AG08396 (cell line): Measurements from ENCODE around the gene KCTD14.
"Not testable (repeated sequence)": the region's sequence is repeated elsewhere in the genome, so short reads cannot be mapped to it uniquely, and the experiment has no call there.

Experiments used
- DNase-seq: peaks from one replicate; pipeline ENCODE4 v3.0.0; 2012; ENCODE audit warnings: low spot score, mixed read lengths

The KCTD14 gene

DNA sequence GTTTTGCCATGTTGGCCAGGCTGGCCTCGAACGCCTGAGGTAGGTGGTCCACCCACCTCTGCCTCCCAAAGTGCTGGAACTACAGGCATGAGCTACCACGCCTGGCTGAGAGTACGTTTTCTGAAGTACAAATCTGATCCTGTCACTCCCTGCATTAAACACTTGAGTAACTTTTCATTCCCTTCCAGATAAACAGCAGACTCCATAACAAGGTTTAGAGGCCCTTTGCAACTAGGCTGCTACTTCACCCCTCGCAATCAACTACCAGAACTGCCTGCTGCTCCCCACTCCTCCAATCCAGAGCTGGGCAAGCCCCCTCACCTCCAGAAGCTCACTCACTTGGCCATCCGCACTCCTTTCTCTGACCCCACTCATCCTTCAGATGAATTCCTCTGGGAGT lies 1.5 kb downstream of the KCTD14 start:
- DNase-seq = no peak

DNA sequence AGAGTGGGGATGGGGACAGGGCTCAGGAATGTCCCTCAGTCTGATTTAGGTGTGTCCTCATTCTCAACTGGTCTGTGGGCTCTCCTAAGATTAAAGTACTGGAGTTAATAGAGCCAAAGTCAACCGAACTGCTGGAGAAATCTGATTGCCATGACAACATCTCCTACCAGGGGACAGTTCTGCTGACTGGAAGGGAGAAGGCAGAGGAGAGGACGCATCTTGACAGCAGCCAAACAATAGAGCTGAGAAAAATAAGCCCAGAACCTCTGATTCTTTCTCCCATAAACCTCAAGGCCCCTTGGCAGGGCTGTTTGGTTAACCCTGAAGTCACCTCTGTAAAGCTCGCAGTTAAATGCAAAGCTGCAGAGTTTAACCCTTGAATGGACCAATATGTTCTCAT lies 2.8 kb downstream of the KCTD14 start:
- no peak for DNase-seq

DNA sequence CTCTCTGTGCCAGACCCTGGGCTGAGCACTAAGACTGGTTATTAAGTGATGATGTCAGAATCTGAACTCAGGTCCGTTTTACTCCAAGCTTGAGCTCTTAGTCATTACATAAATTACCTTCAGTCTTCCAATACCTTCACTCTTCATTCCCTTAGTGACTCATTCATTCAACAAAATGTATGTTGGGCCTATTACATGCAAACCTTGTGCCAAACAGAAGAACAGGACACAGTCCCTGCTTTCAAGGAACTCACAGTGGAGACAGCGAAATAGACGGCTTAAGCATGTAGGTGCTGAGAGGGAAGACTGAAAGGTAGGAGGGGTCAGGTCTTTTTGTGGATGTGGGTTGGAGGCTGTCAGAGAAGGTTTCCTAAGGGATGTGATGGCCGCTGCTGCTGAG lies 3.3 kb downstream of the KCTD14 start:
- DNase-seq = no peak

DNA sequence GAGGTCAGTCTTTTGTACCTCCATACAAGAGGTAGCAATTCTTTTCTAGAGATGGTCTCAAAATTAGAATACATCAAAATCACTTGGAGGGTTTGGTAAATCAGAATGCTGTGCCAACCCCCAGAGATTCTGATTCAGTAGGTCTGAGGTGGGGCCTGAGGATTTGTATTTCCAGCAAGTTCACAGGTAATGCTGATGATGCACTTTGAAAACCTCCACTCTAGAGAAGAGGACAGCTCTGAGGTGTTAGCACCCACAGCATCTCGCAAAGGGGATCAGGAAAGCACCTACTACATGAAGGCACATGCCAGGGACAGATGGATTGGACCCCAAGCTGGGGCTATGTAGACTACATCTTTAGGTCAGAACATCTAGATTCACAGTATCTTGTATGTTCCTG lies 7.2 kb downstream of the KCTD14 start:
- DNase-seq = no peak

DNA sequence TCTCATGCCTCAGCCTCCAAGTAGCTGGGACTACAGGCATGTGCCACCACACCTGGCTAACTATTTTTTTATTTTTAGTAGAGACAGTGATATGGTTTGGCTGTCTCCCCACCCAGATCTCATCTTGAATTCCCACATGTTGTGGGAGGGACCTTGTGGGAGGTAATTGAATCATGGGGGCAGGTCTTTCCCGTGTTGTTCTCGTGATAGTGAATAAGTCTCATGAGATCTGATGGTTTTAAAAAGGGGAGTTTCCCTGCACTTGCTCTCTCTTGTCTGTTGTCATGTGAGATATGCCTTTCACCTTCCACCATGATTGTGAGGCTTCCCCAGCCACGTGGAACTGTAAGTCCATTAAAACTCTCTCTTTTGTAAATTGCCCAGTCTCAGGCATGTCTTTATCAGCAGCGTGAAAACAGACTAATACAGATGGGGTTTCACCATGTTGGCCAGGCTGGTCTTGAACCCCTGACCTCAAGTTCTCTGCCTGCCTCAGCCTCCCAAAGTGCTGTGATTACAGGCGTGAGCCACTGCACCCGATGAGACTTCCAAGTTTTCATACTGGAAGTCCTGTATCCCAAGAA lies 8.0 kb downstream of the KCTD14 start:
- DNase-seq = not testable (repeated sequence)

DNA sequence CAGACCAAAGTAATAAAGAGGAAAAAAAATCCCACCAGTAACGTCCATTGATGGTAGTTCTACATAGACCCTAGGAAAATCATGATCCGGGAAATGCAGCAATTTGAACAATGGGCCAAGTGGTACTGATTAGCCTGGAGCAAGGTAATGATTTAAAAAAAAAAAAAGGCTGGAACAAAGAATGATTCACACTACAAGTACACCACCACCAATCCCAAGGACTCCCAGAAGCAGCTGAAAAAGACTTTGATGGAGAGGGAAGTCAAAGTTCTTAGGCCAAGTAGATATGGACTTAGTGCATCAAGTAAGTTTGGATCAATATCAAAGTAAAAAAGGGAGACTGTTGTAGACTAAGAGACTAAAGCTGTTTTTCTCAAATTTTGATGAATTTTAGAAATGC lies 11.8 kb downstream of the KCTD14 start:
- no peak for DNase-seq

DNA sequence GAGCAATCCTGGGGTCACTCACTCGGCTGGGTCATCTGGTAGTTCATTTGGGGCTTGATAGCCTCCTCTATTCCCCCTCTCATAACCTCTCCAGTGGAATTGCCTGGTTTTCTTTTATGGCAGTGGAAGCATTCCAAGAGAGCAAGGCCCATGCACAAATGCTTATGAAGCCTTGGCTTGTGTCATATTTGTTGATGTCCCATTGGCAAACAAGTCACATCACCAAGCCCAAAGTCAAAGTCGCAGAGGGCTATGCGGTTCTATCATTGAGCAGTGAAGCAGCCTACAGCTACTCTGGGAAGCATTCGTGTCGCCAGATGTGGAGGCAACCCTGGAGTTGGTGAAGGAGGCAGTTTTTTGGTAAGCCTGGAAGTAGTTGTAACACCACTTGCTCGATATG lies 12.3 kb downstream of the KCTD14 start:
- DNase-seq = no peak

DNA sequence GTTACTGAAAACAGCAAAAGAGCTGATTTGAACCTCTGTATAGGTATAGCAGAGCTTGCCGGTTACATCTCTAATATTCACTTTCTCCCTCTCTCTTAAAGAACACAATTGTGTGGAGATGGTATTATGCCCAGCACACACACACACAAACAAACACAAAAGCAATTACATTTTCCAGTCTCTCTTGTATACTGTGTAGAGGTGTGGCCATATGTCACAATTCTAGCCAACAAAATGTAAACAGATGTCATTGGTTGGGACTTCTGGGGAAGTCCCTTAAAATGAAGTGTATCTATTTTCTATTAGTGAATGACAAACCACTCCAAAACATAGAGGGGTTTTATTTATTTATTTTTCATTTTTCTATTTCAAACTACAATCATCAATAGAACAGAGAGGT lies 12.8 kb downstream of the KCTD14 start:
- DNase-seq = no peak

DNA sequence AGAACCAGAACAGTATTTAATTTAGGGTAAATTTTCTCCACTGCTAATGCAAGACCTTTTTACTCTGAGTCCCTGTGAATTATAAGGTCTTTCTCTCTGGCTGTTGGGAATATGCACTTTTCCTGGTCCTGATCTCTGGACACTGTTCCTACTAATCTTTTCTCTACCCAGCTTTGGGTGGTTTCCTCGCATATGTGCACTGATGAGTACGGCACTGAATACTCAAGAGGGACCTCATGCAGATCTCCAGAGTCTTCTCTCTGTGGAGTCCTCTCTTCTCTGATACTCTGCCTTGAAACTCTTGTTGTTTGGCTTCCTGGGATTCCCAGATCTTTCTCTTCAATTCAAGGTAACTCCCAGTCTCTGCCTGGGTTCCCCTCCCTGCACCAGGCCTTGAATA lies 14.0 kb downstream of the KCTD14 start:
- DNase-seq = no peak

DNA sequence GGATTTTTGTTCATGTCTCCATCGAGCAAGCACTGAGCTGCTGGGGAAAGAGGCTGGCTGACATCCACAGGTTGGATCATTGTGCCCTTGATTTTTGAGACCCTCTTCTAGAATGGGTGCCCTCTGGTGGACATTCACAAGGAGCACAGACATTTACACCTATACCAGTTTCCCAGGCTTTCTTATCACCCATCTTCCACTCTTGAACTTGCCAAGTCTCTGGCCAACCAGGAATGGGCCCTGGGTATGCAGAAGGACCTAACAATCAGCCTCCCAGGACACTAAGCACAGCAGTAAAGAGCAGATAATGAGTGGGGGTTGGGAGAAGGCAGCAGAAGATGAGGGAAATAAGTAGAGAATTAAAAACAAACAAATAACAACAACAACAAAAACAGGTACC lies 22.9 kb downstream of the KCTD14 start:
- peak; percentile 56 for DNase-seq

DNA sequence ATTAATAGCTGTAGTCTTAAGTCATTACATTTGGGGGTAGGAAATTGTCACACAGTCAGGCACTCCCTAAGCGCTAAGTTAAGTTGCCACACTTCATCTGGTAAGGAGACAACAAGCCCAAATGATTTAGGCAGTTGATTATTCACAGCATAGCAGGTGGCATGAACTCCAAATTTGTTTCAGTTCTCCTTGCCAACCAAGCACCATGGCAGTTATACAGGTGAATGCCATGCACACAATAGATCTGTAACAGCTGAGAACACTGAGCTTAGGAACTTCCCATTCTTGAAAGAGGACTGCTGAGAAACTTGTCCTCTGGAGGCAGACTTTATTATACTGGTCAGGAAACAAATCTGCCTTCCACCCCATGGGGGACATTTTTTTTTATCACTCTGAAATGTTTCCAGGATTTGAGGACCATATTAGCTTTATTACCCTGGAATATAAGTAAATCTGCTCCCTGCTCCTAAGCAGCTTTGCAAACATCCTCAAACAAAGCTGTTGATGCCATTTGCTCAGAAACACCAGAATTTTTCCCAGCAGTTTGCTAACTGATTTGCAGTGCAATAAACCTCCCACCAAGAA lies 23.5 kb downstream of the KCTD14 start:
- no peak for DNase-seq

DNA sequence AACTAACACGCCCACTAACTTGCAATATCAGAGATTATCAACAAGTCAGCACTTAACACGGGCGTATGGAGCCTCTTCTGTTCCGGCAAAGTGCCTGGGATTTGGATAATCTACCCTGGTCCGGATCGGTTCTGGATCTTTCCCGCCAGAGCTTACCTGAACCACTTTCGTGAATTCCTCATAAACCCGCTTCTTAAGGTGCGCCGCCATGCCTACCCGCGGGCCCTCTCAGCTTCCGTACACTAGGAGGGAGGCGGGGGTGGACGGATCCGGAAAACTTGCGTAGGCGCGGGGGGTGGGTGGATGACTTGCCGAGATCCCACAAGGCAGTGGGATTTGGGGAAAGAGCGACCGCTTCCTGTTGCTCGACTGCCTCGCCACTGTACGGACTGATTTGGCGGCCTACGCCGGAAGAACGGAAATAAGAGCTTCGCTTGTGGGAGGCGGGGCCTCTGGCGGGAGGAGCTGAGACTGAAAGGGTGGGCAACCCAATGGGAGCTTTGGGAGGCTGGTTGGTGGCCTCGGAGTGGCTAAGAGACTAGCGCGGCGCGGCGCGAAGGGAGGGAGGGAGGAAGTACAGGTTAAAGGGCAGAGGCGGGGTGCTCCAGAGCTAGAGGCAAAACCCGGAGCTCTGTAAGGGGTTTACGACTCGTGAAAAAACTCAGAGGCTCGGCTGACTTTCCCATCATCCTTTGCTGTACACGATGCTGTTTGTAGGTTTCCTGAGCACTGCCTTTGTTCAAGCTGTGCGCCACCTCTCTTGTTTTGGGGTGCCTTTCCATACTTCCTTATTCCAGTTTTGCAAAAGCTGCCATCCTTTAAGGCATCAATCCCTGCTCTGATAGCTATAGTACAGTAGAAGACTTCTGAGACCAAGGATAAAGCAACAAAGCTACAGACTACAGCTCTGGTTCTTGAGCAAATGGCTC lies 28.4 kb downstream of the KCTD14 start, which contains the start of gene INTS4:
Gene INTS4 (minus strand): TSS at position 235 of the 929 bp plus-strand sequence. CDS start 25 bp downstream, at position 210.
- peak; percentile 94 for DNase-seq

DNA sequence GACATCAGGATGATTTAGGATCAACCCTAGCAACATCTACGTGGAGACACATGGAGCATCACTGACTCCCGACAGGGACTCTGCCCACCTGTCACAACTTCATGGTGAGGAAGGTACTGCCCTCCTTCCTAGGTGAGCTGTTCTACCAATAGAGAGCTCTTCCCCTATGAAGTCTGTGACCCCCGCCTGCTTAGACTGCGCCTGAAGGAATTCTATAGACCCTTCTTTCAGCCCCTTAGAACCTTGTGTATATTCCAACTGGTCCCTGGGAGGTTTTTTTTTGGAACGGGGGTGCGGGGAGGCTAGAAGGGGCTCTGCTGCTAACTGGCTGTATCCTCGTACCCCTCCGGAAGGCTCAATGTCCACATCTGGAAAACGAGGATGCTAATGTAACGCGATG lies 29.2 kb downstream of the KCTD14 start:
- no peak for DNase-seq

DNA sequence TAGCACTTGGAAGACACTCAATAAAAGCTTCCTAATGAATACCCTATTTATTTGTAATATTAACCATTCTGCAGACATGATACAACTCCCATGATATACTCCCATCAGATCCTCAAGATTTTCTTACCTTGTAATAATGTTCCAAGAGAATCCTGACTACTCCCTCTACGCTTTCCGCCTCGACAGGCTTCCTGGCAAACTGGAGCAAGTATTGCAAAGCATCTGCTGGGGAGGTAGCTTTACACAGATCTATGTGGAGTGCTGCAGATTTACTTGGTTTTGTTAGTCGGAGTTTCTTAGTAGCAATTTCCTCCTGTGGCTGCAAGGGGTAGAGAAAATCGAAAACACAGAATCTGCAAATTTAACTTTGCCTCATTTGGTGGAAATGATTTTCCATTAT lies 32.1 kb downstream of the KCTD14 start:
- no peak for DNase-seq

DNA sequence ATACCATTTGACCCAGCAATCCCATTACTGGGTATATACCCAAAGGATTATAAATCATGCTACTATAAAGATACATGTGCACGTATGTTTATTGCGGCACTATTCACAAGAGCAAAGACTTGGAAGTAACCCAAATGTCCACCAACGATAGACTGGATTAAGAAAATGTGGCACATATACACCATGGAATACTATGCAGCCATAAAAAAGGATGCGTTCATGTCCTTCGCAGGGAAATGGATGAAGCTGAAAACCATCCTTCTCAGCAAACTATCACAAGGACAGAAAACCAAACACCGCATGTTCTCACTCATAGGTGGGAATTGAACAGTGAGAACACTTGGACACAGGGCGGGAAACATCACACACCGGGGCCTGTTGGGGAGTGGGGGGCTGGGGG lies 36.6 kb downstream of the KCTD14 start:
- not testable (repeated sequence) for DNase-seq

DNA sequence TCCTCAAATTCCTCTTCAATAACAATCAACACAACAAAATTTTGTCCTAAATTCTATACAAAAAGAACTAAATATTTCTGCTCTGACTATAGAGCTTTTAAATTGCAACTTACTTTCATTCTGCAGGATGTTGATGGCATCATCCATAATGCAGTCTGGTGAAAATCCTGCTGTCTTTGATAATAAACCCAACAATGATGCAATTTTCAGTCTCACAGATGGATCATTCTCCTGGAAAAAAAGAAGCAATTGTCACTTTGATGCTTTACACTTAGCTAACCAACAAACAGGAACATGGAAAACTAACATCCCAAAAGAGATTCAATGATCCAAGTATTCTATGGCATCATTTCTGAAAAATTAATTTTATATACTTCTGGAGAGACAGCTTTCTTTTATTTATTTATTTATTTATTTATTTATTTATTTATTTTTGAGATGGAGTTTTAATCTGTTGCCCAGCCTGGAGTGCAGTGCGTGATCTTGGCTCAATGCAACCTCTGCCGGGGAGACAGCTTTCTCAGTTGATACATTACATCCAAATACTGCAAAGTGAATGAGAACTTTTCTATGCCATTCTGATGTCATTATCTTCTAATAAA lies 41.6 kb downstream of the KCTD14 start:
- no peak for DNase-seq

DNA sequence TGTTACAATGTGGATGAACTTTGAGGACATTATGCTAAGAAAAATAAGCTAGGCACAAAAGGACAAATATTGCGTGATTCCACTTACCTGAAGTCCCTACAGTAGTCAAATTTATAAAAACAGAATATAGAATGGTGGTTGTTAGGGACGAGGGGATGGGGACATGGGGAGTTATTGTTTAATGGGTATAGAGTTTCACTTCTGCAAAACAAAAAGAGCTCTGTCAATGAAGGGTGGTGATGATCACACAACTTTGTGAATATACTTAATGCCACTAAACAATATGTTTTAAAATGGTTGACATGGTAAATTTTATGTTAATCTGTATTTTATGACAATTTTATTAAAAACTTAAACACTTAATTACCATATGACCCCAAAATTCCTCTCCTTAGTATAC lies 54.7 kb downstream of the KCTD14 start:
- DNase-seq = no peak

DNA sequence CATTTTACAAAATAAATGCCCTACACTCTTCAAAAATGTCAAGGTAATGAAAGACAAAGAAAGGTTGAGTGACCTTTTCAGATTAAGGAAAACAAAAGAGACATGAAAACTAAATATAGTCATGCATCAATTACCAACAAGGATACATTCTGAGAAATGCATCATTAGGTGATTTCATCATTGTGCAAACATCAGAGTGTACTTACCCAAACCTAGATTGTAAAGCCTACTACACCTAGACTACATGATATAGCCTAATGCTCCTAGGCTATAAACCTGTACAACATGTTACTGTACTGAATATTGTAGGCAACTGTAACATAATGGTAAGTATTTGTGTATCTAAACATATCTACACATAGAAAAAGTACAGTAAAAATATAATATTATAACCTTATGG lies 55.3 kb downstream of the KCTD14 start:
- no peak for DNase-seq

DNA sequence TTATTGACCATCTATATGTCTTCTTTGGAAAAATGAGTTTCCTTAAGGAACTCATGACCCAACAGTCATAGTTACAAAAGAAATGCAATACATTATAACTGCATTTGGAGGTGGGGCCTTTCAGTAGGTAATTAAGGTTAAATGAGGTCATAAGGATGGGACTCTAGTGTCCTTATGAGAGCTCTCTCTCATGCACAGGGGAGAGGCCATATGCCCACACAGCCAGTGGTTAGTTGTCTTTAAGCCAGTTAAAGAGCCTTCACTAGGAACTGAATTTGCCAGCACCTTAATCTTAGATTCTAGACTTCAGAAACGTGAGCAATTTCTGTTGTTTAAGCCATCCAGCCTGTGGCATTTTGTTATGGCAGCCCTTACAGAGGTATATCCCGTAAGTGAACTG lies 56.0 kb downstream of the KCTD14 start:
- no peak for DNase-seq

DNA sequence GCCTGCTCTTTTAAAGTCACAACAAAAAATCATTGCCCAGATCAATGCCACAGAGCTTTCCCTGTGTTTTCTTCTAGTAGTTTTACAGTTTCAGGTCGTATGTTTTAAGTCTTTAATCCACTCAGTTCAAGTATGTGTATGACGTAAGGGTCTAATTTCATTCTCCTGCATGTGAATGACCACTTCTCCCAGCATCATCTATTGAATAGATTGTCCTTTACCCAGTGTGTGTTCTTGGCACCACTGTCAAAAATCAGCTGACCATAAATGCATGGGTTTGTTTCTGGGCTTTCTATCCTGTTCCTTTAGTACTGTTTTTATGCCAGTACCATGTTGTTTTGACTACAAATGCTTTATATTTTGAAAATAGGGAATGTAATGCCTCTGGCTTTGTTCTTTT lies 56.7 kb downstream of the KCTD14 start:
- no peak for DNase-seq
